DOHH2 (cell line): ENCODE results near the gene CALN1.

ENCODE experiments used
- EZH2phosphoT487 ChIP-seq: fragments of 200-600 bp; sonication (generic); IDR thresholded peaks from 2 replicates; pipeline ENCODE4 v1.6.1; 2017; ENCODE audit warnings: borderline replicate concordance, mild to moderate bottlenecking, antibody characterized with exemption, low read length, moderate library complexity, mixed read lengths
- TF ChIP-seq, protein P1 (sequence below): fragments of 200-600 bp; sonication (generic); IDR thresholded peaks from one replicate; pipeline ENCODE4 v1.5.1; 2014; ENCODE audit warnings: antibody characterized with exemption, mild to moderate bottlenecking, low read depth, low read length; ENCODE audit not compliant: poor library complexity, severe bottlenecking

DNA sequence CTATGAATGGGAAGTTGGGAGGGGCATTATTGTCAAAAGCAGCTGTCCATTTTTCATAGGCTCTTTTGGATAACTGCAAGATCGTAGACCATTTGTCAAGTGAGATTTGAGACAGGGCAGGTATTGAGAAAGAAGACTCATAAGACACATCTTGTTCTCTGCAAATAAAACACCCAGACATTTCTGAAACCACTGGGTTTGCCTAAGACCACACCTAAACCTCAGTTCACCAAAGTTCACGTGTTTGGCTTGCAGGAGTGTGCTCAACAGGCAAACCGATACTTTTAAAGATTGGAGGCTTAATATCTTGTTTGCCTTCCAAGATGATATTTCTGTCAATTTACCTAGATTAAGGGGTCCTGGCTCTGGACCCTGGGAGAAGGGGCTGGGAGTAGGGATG, 628.4 kb downstream of the CALN1 start:
- TF ChIP-seq, protein P1, sequence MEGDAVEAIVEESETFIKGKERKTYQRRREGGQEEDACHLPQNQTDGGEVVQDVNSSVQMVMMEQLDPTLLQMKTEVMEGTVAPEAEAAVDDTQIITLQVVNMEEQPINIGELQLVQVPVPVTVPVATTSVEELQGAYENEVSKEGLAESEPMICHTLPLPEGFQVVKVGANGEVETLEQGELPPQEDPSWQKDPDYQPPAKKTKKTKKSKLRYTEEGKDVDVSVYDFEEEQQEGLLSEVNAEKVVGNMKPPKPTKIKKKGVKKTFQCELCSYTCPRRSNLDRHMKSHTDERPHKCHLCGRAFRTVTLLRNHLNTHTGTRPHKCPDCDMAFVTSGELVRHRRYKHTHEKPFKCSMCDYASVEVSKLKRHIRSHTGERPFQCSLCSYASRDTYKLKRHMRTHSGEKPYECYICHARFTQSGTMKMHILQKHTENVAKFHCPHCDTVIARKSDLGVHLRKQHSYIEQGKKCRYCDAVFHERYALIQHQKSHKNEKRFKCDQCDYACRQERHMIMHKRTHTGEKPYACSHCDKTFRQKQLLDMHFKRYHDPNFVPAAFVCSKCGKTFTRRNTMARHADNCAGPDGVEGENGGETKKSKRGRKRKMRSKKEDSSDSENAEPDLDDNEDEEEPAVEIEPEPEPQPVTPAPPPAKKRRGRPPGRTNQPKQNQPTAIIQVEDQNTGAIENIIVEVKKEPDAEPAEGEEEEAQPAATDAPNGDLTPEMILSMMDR = no peak
- TF ChIP-seq EZH2phosphoT487 = no peak
